ENCODE results near the gene LRP8. TPM values are rescaled to one million over a fixed set of nuclear protein-coding genes. Genes with fewer than 3 reads are reported as not detected.

The LRP8 gene
- total RNA-seq, 1 experiment from 2014 or later: 54.4 TPM

DNA sequence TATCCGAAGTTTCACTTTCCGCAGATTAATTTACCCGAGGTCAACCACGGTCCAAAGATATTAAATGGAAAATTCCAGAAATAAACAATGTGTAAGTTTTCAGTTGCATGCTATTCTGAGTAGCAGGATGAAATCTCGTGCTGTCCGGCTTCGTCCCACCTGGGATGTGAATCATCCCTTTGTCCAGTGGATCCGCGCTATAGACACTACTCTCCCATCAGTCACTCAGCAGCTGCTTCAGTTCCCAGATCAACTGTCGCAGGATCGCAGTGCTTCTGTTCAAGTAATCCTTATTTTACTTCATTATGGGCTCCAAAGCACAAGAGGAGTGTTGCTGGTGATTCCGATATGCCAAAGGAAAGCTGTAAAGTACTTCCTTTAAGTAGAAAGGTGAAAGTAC is 8.3 kb upstream of the LRP8 start:
- Histone ChIP-seq H3K27ac (ENCODE audit: low read length) (no peak overlapping the region), H4K20me1 (ENCODE audit: low read length) (no peaks in the 10 kb centered on the region), H3K27me3 (ENCODE audit: low read length) (no peaks in the 10 kb centered on the region), H3K9ac (ENCODE audit: low read length) (no peak overlapping the region), H3K36me3 (ENCODE audit: low read depth, low read length) (no peaks in the 10 kb centered on the region), H3K4me1 (ENCODE audit: insufficient read depth, low read length) (no peaks in the 10 kb centered on the region), H3K9me2 (replicated peaks; ENCODE audit: low read length) (no peaks in the 10 kb centered on the region), H2AFZ (ENCODE audit: low read length) (no peak overlapping the region), H3K9me3 (ENCODE audit: low read length) (no peaks in the 10 kb centered on the region), H3K4me3 (ENCODE audit: low read length) (no peak overlapping the region), H3K79me2 (ENCODE audit: low read length) (no peaks in the 10 kb centered on the region), H3F3A (ENCODE audit: low read length, unreplicated experiment) (no peaks in the 10 kb centered on the region), H3K4me2 (ENCODE audit: low read length) (no peak overlapping the region)
- no peak for TF ChIP-seq EZH2phosphoT487 (IDR thresholded peaks at IDR 0.05; ENCODE audit: borderline replicate concordance, low read length)
- no peak for TF ChIP-seq CTCF (conservative IDR thresholded peaks at IDR 0.05; ENCODE audit: low read depth, low read length)
- no peak for TF ChIP-seq EZH2 (IDR thresholded peaks at IDR 0.05; ENCODE audit: low read length, unreplicated experiment)
- ATAC-seq (no peak), DNase-seq (no peak)
- BruUV-seq (replicated peaks): no TSS peak
- CTCF ChIA-PET: no interaction called here
- intact Hi-C loops (cut with micrococcal nuclease): no loop called here
- POLR2A ChIA-PET (ENCODE audit: unreplicated experiment): no interaction called here

DNA sequence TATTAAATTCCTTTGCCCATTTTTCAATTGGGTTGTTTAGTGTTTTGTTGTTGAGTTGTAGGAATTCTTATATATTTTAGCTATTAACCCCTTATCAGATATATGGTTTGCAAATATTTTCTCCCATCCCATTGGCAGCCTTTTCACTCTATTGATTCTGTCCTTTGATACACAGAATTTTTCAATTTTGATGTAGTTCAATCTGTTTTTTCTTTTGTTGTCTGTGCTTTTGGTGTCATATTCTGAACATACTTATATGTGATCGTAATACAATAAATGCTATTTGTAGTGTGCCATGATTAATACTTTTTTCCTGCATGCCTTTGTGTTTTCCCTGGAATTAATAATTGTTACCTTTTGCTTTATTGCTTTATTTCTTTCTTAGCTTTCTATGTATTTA is 7.8 kb upstream of the LRP8 start:
- no peak overlapping the region for H3K4me3 ChIP-seq (ENCODE audit: low read length)
- no peaks in the 10 kb centered on the region for H4K20me1 ChIP-seq (ENCODE audit: low read length)
- no peak overlapping the region for H3K27ac ChIP-seq (ENCODE audit: low read length)
- TF ChIP-seq EZH2 (IDR thresholded peaks at IDR 0.05; ENCODE audit: low read length, unreplicated experiment): no peak
- TF ChIP-seq CTCF (conservative IDR thresholded peaks at IDR 0.05; ENCODE audit: low read depth, low read length): no peak
- no peak for TF ChIP-seq EZH2phosphoT487 (IDR thresholded peaks at IDR 0.05; ENCODE audit: borderline replicate concordance, low read length)
- no peaks in the 10 kb centered on the region for H3F3A ChIP-seq (ENCODE audit: low read length, unreplicated experiment)
- no peaks in the 10 kb centered on the region for H3K79me2 ChIP-seq (ENCODE audit: low read length)
- no peaks in the 10 kb centered on the region for H3K9me2 ChIP-seq (replicated peaks; ENCODE audit: low read length)
- no peak for DNase-seq
- POLR2A ChIA-PET (ENCODE audit: unreplicated experiment): no interaction called here
- H3K36me3 ChIP-seq (ENCODE audit: low read depth, low read length): no peaks in the 10 kb centered on the region
- no peaks in the 10 kb centered on the region for H3K9me3 ChIP-seq (ENCODE audit: low read length)
- intact Hi-C loops (cut with micrococcal nuclease): no loop called here
- BruUV-seq (replicated peaks): no TSS peak
- H3K9ac ChIP-seq (ENCODE audit: low read length): no peak overlapping the region
- H3K4me1 ChIP-seq (ENCODE audit: insufficient read depth, low read length): no peaks in the 10 kb centered on the region
- H2AFZ ChIP-seq (ENCODE audit: low read length): no peak overlapping the region
- no peaks in the 10 kb centered on the region for H3K27me3 ChIP-seq (ENCODE audit: low read length)
- H3K4me2 ChIP-seq (ENCODE audit: low read length): no peak overlapping the region
- CTCF ChIA-PET: no interaction called here
- no peak for ATAC-seq

DNA sequence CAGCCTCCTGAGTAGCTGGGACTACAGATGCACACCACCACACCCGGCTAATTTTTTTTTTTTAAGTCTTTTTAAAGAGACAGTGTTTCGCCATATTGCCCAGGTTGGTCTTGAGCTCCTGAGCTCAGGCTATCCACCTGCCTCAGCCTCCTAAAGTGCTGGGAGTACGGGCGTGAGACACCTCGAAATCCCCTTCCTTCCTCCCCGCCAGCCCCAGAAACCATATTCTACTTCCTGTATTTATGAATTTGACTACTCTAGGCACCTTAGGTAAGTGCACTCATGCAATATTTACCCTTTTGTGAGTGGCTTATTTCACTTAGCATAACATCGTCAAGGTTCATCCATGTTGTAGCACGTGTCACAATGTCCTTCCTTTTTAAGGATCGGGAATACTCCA is 6.9 kb upstream of the LRP8 start:
- POLR2A ChIA-PET (ENCODE audit: unreplicated experiment): no interaction called here
- BruUV-seq (replicated peaks): no TSS peak
- CTCF ChIA-PET: no interaction called here

More for the DNA sequence above, 6.9 kb upstream of the LRP8 start:
- no peak overlapping the region for H3K27ac ChIP-seq (ENCODE audit: low read length)
- H3K9ac ChIP-seq (ENCODE audit: low read length): no peak overlapping the region
- H3K79me2 ChIP-seq (ENCODE audit: low read length): no peaks in the 10 kb centered on the region
- no peak for TF ChIP-seq CTCF (conservative IDR thresholded peaks at IDR 0.05; ENCODE audit: low read depth, low read length)
- TF ChIP-seq EZH2phosphoT487 (IDR thresholded peaks at IDR 0.05; ENCODE audit: borderline replicate concordance, low read length): no peak
- no peak for TF ChIP-seq EZH2 (IDR thresholded peaks at IDR 0.05; ENCODE audit: low read length, unreplicated experiment)
- no peaks in the 10 kb centered on the region for H3K36me3 ChIP-seq (ENCODE audit: low read depth, low read length)
- H3K4me2 ChIP-seq (ENCODE audit: low read length): no peak overlapping the region
- DNase-seq (no peak), ATAC-seq (no peak)
- H4K20me1 ChIP-seq (ENCODE audit: low read length): no peaks in the 10 kb centered on the region
- intact Hi-C loops (cut with micrococcal nuclease): no loop called here
- no peaks in the 10 kb centered on the region for H3K9me3 ChIP-seq (ENCODE audit: low read length)
- H3K4me3 ChIP-seq (ENCODE audit: low read length): no peak overlapping the region
- no peaks in the 10 kb centered on the region for H3K27me3 ChIP-seq (ENCODE audit: low read length)
- H3K9me2 ChIP-seq (replicated peaks; ENCODE audit: low read length): no peaks in the 10 kb centered on the region
- H3K4me1 ChIP-seq (ENCODE audit: insufficient read depth, low read length): no peaks in the 10 kb centered on the region
- H2AFZ ChIP-seq (ENCODE audit: low read length): no peak overlapping the region
- no peaks in the 10 kb centered on the region for H3F3A ChIP-seq (ENCODE audit: low read length, unreplicated experiment)

Data from PC-3 (cell line).